Bronchial epithelial cell (primary cell): ENCODE data around the gene DIP2A. TPM values are rescaled to one million over a fixed set of nuclear protein-coding genes. Genes with fewer than 3 reads are reported as not detected.

ENCODE experiments used
- DNase-seq: peaks from one replicate; pipeline ENCODE4 v3.0.0-alpha.2; 2010; ENCODE audit warnings: low read depth
- FAIRE-seq: peaks from 2 replicates; lab custom pipeline; 2011; peaks lifted over from hg19 to GRCh38; lab: Jason Lieb, UNC
- H3K27me3 ChIP-seq: 2 replicates; pipeline ENCODE4 v1.5.1; 2011; ENCODE audit warnings: low read length; ENCODE audit not compliant: control insufficient read depth, insufficient read depth
- H3K36me3 ChIP-seq: 2 replicates; pipeline ENCODE4 v1.5.1; 2011; ENCODE audit warnings: low read length; ENCODE audit not compliant: control insufficient read depth, insufficient read depth
- H3K4me3 ChIP-seq: 2 replicates; pipeline ENCODE4 v1.5.1; 2011; ENCODE audit warnings: mild to moderate bottlenecking, low read depth, low read length, control low read depth
- CTCF ChIP-seq: IDR thresholded peaks from 2 replicates; pipeline ENCODE4 v1.5.1; 2011; ENCODE audit warnings: mild to moderate bottlenecking, moderate library complexity, low read length, control low read depth, inconsistent platforms; ENCODE audit not compliant: insufficient read depth, severe bottlenecking
- total RNA-seq: library from RNA; depleted of rRNA; stranded (reverse); fragments of >200 nt; gene quantifications from 2 replicates; pipeline ENCODE4 v1.2.1, GENCODE V29; 2014

DIP2A gene
- total RNA-seq, 1 donor from 2014 or later: 28.2 TPM

- H3K4me3 ChIP-seq: no peak overlapping the region
- H3K36me3 ChIP-seq: peaks cover 50% of the 10 kb centered on the region
- DNase-seq (no peak), FAIRE-seq (no peak)
- TF ChIP-seq CTCF: no peak
- no peaks in the 10 kb centered on the region for H3K27me3 ChIP-seq
Measured at GRCh38 chr21:46557919-46558392, 99.3 kb downstream of the DIP2A start.

GRCh38 chr21:46559291-46559983, 100.7 kb downstream of the DIP2A start:
- Histone ChIP-seq H3K27me3 (no peaks in the 10 kb centered on the region), H3K4me3 (no peak overlapping the region), H3K36me3 (peaks cover 54% of the 10 kb centered on the region)
- FAIRE-seq: peak; percentile 75
- no peak for DNase-seq
- TF ChIP-seq CTCF: no peak

GRCh38 chr21:46560568-46561444, 102.1 kb downstream of the DIP2A start:
- H3K36me3 ChIP-seq: peaks cover 52% of the 10 kb centered on the region
- TF ChIP-seq CTCF: no peak
- no peaks in the 10 kb centered on the region for H3K27me3 ChIP-seq
- no peak overlapping the region for H3K4me3 ChIP-seq
- DNase-seq (no peak), FAIRE-seq (peak; percentile 66)

GRCh38 chr21:46561445-46562090, 102.9 kb downstream of the DIP2A start:
- FAIRE-seq (no peak), DNase-seq (no peak)
- Histone ChIP-seq H3K27me3 (no peaks in the 10 kb centered on the region), H3K4me3 (no peak overlapping the region), H3K36me3 (peaks cover 54% of the 10 kb centered on the region)
- TF ChIP-seq CTCF: no peak

- H3K4me3 ChIP-seq: no peak overlapping the region
- H3K36me3 ChIP-seq: peaks cover 56% of the 10 kb centered on the region
- no peak for TF ChIP-seq CTCF
- DNase-seq (no peak), FAIRE-seq (no peak)
- H3K27me3 ChIP-seq: no peaks in the 10 kb centered on the region
Measured at GRCh38 chr21:46562472-46562871, 103.8 kb downstream of the DIP2A start.
